Measurements from ENCODE around the gene EVA1C. TPM values are rescaled to one million over a fixed set of nuclear protein-coding genes. Genes with fewer than 3 reads are reported as not detected.
"Not testable (repeated sequence)": the region's sequence is repeated elsewhere in the genome, so short reads cannot be mapped to it uniquely, and the experiment has no call there.

Gene EVA1C
- total and polyA plus RNA-seq, 2 donors from 2014 or later, result 13.8 to 63.4 TPM

DNA sequence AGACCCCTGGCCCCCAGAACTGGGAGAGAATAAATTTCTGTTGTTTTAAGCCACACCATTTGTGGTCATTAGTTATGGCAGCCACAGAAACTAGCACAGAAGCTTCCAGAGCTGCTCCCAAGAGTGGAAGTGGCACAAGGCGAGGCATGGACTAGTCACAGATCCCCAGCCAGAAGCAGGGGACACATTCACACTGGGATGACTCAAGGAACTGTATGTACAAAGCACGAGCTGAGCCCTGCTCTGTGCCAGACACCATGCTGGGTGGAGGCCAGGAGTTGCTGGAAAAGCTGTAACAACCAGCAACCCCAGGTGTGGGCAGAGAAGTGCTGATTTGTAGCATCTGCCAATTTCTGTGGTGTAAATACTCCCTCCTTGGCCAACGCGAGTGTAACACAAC lies 117.2 kb downstream of the EVA1C start:
- no peak overlapping the region for H3K27ac ChIP-seq (ENCODE audit: low read depth in 2 of 2, low read length in 2 of 2)
- TF ChIP-seq, protein P1, sequence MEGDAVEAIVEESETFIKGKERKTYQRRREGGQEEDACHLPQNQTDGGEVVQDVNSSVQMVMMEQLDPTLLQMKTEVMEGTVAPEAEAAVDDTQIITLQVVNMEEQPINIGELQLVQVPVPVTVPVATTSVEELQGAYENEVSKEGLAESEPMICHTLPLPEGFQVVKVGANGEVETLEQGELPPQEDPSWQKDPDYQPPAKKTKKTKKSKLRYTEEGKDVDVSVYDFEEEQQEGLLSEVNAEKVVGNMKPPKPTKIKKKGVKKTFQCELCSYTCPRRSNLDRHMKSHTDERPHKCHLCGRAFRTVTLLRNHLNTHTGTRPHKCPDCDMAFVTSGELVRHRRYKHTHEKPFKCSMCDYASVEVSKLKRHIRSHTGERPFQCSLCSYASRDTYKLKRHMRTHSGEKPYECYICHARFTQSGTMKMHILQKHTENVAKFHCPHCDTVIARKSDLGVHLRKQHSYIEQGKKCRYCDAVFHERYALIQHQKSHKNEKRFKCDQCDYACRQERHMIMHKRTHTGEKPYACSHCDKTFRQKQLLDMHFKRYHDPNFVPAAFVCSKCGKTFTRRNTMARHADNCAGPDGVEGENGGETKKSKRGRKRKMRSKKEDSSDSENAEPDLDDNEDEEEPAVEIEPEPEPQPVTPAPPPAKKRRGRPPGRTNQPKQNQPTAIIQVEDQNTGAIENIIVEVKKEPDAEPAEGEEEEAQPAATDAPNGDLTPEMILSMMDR (IDR thresholded peaks at IDR 0.05; ENCODE audit: borderline replicate concordance, extremely low read depth, insufficient read depth), result no peak
- intact Hi-C loops (cut with DNase I), result no loop called here
- no peak for FAIRE-seq
- no peaks in the 10 kb centered on the region for H3K27me3 ChIP-seq (ENCODE audit: control insufficient read depth, insufficient read depth, low read length)
- H3K4me1 ChIP-seq (ENCODE audit: control insufficient read depth in 2 of 3, insufficient read depth in 2 of 3, low read depth in 1 of 3, low read length in 3 of 3), result no peaks in the 10 kb centered on the region
- no peak for DNase-seq
- no peak overlapping the region for H3K4me3 ChIP-seq (ENCODE audit: low read length in 3 of 3)
- peaks cover 0 to 3% (median 0%) of the 10 kb centered on the region in 3 donors for H3K36me3 ChIP-seq (ENCODE audit: control insufficient read depth in 2 of 3, insufficient read depth in 3 of 3, low read length in 3 of 3)
- no peaks in the 10 kb centered on the region for H3K9me3 ChIP-seq (ENCODE audit: control insufficient read depth in 2 of 3, insufficient read depth in 1 of 3, low read length in 3 of 3)
- H3K9ac ChIP-seq (ENCODE audit: low read length in 3 of 3), result no peak overlapping the region

DNA sequence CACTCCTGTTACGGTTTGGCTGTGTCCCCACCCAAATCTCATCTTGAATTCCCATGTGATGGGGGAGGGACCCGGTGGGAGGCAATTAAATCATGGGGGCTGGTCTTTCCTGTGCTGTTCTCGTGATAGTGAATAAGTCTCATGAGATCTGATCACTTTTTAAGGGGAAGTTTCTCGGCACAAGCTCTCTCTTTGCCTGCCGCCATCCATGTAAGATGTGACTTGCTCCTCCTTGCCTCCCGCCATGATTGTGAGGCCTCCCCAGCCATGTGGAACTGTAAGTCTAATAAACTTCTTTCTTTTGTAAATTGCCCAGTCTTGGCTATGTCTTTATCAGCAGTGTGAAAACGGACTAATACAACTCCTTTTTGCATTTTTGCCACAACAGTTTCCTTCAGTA lies 118.3 kb downstream of the EVA1C start:
- intact Hi-C loops (cut with DNase I), result not testable (repeated sequence)

DNA sequence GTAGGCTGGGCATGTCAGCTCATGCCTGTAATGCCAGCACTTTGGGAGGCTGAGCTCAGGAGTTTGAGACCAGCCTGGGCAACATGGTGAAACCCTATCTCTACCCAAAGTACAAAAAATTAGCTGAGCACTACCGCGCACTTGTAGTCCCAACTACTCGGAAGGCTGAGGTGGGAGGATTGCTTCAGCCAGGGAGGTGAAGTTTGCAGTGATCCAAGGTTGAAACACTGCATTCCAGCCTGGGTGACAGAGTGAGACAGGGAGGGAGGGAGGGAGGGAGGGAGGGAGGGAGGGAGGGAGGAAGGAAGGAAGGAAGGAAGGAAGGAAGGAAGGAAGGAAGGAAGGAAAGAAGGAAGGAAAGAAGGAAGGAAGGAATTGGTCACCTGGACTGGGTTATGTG lies 119.1 kb downstream of the EVA1C start:
- intact Hi-C loops (cut with DNase I); H3K27me3 ChIP-seq (ENCODE audit: control insufficient read depth, insufficient read depth, low read length); H3K4me3 ChIP-seq (ENCODE audit: low read length in 3 of 3); H3K4me1 ChIP-seq (ENCODE audit: control insufficient read depth in 2 of 3, insufficient read depth in 2 of 3, low read depth in 1 of 3, low read length in 3 of 3); H3K9ac ChIP-seq (ENCODE audit: low read length in 3 of 3); H3K27ac ChIP-seq (ENCODE audit: low read depth in 2 of 2, low read length in 2 of 2); H3K9me3 ChIP-seq (ENCODE audit: control insufficient read depth in 2 of 3, insufficient read depth in 1 of 3, low read length in 3 of 3); H3K36me3 ChIP-seq (ENCODE audit: control insufficient read depth in 2 of 3, insufficient read depth in 3 of 3, low read length in 3 of 3); FAIRE-seq: not testable (repeated sequence)
- DNase-seq, result peak in 3 of 5 donors; percentile 16 to 53 (median 37)

More for the DNA sequence above, 118.3 kb downstream of the EVA1C start:
- not testable (repeated sequence) for H3K36me3 ChIP-seq (ENCODE audit: control insufficient read depth in 2 of 3, insufficient read depth in 3 of 3, low read length in 3 of 3); H3K27ac ChIP-seq (ENCODE audit: low read depth in 2 of 2, low read length in 2 of 2); H3K4me3 ChIP-seq (ENCODE audit: low read length in 3 of 3); H3K4me1 ChIP-seq (ENCODE audit: control insufficient read depth in 2 of 3, insufficient read depth in 2 of 3, low read depth in 1 of 3, low read length in 3 of 3); H3K9me3 ChIP-seq (ENCODE audit: control insufficient read depth in 2 of 3, insufficient read depth in 1 of 3, low read length in 3 of 3); FAIRE-seq; H3K27me3 ChIP-seq (ENCODE audit: control insufficient read depth, insufficient read depth, low read length); H3K9ac ChIP-seq (ENCODE audit: low read length in 3 of 3); DNase-seq

DNA sequence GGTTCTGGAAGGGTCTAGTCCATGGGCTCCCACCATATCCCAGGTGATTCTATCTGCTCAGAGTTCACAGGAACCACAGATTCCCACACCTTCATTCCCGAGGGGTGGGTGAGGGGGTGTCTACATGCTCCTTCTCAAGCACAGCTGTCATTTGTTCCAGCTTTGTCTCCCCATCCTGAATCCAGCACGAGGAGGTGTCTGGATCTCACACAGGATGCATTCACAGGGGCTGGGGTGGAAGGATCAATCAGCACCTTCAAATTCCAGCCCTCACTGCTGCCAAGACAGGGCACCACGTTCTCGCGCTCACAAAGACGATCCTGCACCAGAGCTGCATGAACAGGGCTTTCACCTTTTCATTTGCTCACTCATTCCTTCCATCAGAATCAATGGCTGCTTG lies 120.1 kb downstream of the EVA1C start:
- intact Hi-C loops (cut with DNase I), result no loop called here
- no peak overlapping the region for H3K27ac ChIP-seq (ENCODE audit: low read depth in 2 of 2, low read length in 2 of 2)
- H3K4me1 ChIP-seq (ENCODE audit: control insufficient read depth in 2 of 3, insufficient read depth in 2 of 3, low read depth in 1 of 3, low read length in 3 of 3), result no peaks in the 10 kb centered on the region
- no peaks in the 10 kb centered on the region for H3K27me3 ChIP-seq (ENCODE audit: control insufficient read depth, insufficient read depth, low read length)
- DNase-seq, result no peak
- H3K9ac ChIP-seq (ENCODE audit: low read length in 3 of 3), result no peak overlapping the region
- peaks cover 0 to 3% (median 0%) of the 10 kb centered on the region in 3 donors for H3K36me3 ChIP-seq (ENCODE audit: control insufficient read depth in 2 of 3, insufficient read depth in 3 of 3, low read length in 3 of 3)
- H3K4me3 ChIP-seq (ENCODE audit: low read length in 3 of 3), result no peak overlapping the region
- no peaks in the 10 kb centered on the region for H3K9me3 ChIP-seq (ENCODE audit: control insufficient read depth in 2 of 3, insufficient read depth in 1 of 3, low read length in 3 of 3)
- TF ChIP-seq, protein P1 (IDR thresholded peaks at IDR 0.05; ENCODE audit: borderline replicate concordance, extremely low read depth, insufficient read depth), result no peak
- no peak for FAIRE-seq

DNA sequence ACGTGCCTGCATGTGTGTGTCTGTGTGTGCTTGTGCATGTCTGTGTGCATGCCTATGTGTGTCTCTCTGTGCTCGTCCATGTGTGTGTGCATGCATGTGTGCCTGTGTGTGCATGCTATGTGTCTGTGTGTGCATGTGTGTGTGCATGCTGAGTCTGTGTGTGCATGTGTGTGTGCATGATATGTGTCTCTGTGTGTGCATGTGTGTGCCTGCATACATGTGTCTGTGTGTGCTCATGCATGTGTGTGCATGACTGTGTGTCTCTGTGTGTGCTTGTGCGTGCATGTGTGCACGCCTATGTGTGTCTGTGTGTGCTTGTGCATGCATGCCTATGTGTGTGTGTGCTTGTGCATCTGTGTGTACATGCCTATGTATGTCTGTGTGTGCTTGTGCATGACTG lies 120.5 kb downstream of the EVA1C start:
- Histone ChIP-seq H3K4me1 (ENCODE audit: control insufficient read depth in 2 of 3, insufficient read depth in 2 of 3, low read depth in 1 of 3, low read length in 3 of 3) (no peaks in the 10 kb centered on the region), H3K9me3 (ENCODE audit: control insufficient read depth in 2 of 3, insufficient read depth in 1 of 3, low read length in 3 of 3) (no peaks in the 10 kb centered on the region), H3K4me3 (ENCODE audit: low read length in 3 of 3) (no peak overlapping the region), H3K27ac (ENCODE audit: low read depth in 2 of 2, low read length in 2 of 2) (no peak overlapping the region), H3K27me3 (ENCODE audit: control insufficient read depth, insufficient read depth, low read length) (no peaks in the 10 kb centered on the region), H3K36me3 (ENCODE audit: control insufficient read depth in 2 of 3, insufficient read depth in 3 of 3, low read length in 3 of 3) (peaks cover 0 to 3% (median 0%) of the 10 kb centered on the region in 3 donors), H3K9ac (ENCODE audit: low read length in 3 of 3) (no peak overlapping the region)
- intact Hi-C loops (cut with DNase I), result no loop called here
- TF ChIP-seq, protein P1 (IDR thresholded peaks at IDR 0.05; ENCODE audit: borderline replicate concordance, extremely low read depth, insufficient read depth), result no peak
- DNase-seq (no peak), FAIRE-seq (no peak)
